AG04449 (cell line): Measurements from ENCODE around the gene TNFSF8.

ENCODE experiments used
- CTCF ChIA-PET: fragments of 350-600 bp; formaldehyde crosslinking; extraction: SDS; loops from one replicate; lab custom pipeline; 2021; ENCODE audit warnings: antibody characterized with exemption; lab: Yijun Ruan, JAX
- POLR2A ChIA-PET: fragments of 400-600, 350-600 bp; formaldehyde crosslinking; extraction: SDS; loops from one replicate; lab custom pipeline; 2020; ENCODE audit warnings: antibody characterized with exemption, inconsistent platforms; lab: Yijun Ruan, JAX
- DNase-seq: peaks from one replicate; pipeline ENCODE4 v3.0.0-alpha.2; 2010; ENCODE audit warnings: low read depth, low spot score
- H3K4me3 ChIP-seq: 2 replicates; pipeline ENCODE4 v1.5.1; 2011; ENCODE audit warnings: low read depth, mild to moderate bottlenecking, control low read depth, low read length
- TF ChIP-seq, protein P1 (sequence below): IDR thresholded peaks from one replicate; pipeline ENCODE4 v1.5.1; 2011; ENCODE audit warnings: mild to moderate bottlenecking, moderate library complexity, low read length, control low read depth, inconsistent platforms; ENCODE audit not compliant: insufficient read depth; ENCODE audit errors: missing control alignments

TNFSF8 gene

GRCh38 chr9:114913656-114914055 lies 16.7 kb downstream of the TNFSF8 start:
- DNase-seq, result no peak
- no peak overlapping the region for H3K4me3 ChIP-seq
- ChIA-PET POLR2A (no interaction called here), CTCF (interaction anchor here (0.9 to 13.8 kb wide), 23 partner anchors 8 to 1730 kb away, joined by 3 to 578 read pairs (median 4); partner anchors contain the start of genes TEX48 and TEX53)
- TF ChIP-seq, protein P1, sequence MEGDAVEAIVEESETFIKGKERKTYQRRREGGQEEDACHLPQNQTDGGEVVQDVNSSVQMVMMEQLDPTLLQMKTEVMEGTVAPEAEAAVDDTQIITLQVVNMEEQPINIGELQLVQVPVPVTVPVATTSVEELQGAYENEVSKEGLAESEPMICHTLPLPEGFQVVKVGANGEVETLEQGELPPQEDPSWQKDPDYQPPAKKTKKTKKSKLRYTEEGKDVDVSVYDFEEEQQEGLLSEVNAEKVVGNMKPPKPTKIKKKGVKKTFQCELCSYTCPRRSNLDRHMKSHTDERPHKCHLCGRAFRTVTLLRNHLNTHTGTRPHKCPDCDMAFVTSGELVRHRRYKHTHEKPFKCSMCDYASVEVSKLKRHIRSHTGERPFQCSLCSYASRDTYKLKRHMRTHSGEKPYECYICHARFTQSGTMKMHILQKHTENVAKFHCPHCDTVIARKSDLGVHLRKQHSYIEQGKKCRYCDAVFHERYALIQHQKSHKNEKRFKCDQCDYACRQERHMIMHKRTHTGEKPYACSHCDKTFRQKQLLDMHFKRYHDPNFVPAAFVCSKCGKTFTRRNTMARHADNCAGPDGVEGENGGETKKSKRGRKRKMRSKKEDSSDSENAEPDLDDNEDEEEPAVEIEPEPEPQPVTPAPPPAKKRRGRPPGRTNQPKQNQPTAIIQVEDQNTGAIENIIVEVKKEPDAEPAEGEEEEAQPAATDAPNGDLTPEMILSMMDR, result no peak

- POLR2A ChIA-PET, result no interaction called here
- CTCF ChIA-PET, result interaction anchor here (0.7 to 13.8 kb wide), 21 partner anchors 8 to 1730 kb away, joined by 3 to 578 read pairs (median 5); partner anchors contain the start of genes TEX48 and TEX53
- no peak for DNase-seq
- TF ChIP-seq, protein P1, result no peak
- no peak overlapping the region for H3K4me3 ChIP-seq
Observed at GRCh38 chr9:114913217-114913616, 17.2 kb downstream of the TNFSF8 start.

DNA sequence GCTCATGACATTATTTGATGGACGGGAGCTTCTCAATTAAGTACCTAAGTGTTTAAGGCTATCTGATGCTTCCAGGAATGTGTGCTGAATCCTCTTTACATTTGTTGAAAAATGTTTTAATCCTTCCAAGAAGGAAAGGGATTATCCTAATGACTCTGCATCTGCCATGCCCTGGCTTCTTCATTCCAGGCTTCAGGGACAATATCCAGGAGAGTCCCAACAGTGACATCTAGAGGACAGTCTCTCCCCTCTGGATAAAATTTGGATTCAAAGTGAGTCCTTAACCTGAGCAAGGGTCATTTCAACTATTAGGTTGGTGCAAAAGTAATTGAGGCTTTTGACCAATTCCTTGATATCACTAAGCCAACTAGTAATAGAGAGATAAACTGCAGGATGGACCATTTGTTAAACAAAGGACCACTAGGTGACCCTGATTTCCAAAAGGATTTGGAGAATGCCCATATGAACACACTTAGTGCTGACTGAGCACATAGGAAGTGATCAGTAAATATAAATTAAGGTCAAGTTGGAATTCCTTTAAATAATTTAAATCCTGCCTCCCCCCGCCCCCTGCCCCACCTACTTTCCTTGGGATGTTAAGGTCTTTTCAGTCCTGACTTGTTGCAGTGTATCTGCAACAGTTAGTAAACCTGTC lies 19.1 kb downstream of the TNFSF8 start:
- DNase-seq, result no peak
- POLR2A ChIA-PET, result no interaction called here
- TF ChIP-seq, protein P1, result peak; percentile 53

DNA sequence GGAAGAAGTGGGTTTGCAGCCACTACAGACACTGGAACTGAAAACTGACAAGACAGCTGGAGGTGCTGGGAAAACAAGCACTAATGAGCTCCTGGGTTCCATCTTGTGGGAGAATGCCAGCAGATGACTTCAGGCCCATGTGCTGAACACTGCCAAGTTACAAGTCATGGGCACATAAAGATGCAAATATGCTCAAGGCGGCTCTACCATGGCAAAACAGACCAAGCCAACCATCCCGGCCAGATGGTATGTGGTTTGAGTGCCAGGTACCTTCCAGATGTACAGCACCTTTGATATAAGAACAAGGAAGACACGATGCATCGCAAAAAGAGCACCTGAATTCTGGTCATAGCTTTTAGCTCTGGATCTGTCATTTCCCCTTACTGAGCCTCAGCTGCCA lies 19.9 kb downstream of the TNFSF8 start:
- CTCF ChIA-PET, result interaction anchor here (0.6 to 13.8 kb wide), 41 partner anchors 10 to 505 kb away, joined by 3 to 578 read pairs (median 4); partner anchors contain the start of genes TEX48 and TEX53
- no peak overlapping the region for H3K4me3 ChIP-seq
- TF ChIP-seq, protein P1, result no peak
- POLR2A ChIA-PET, result no interaction called here
- DNase-seq, result no peak

More for the DNA sequence above, 19.1 kb downstream of the TNFSF8 start:
- CTCF ChIA-PET, result interaction anchor here (0.6 to 13.8 kb wide), 40 partner anchors 10 to 506 kb away, joined by 3 to 578 read pairs (median 4); partner anchors contain the start of genes TEX48 and TEX53
- H3K4me3 ChIP-seq, result no peak overlapping the region

DNA sequence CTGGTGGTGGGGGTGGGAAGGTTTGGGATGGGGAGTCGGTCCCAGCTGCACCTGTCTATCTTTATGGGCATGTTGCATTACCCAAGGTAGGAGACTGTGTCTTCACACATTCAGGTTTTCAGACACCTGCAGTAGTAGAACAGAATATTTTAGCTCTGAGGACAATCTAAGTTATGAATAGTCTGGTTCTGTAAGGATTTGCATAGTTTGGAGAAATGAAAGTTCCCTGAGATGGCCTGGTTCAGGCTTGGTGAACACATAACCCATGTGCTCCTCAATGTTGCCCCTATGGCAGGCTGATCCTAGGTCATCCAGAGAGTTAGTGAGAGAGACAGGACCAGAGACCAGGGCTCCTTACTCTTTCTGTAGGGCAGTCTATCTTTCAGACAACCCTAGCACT lies 20.7 kb downstream of the TNFSF8 start:
- TF ChIP-seq, protein P1, result no peak
- no peak overlapping the region for H3K4me3 ChIP-seq
- DNase-seq, result no peak
- ChIA-PET POLR2A (no interaction called here), CTCF (interaction anchor here (1.0 to 13.8 kb wide), 19 partner anchors 10 to 504 kb away, joined by 3 to 578 read pairs (median 7); partner anchors contain the start of genes TEX48 and TEX53)

DNA sequence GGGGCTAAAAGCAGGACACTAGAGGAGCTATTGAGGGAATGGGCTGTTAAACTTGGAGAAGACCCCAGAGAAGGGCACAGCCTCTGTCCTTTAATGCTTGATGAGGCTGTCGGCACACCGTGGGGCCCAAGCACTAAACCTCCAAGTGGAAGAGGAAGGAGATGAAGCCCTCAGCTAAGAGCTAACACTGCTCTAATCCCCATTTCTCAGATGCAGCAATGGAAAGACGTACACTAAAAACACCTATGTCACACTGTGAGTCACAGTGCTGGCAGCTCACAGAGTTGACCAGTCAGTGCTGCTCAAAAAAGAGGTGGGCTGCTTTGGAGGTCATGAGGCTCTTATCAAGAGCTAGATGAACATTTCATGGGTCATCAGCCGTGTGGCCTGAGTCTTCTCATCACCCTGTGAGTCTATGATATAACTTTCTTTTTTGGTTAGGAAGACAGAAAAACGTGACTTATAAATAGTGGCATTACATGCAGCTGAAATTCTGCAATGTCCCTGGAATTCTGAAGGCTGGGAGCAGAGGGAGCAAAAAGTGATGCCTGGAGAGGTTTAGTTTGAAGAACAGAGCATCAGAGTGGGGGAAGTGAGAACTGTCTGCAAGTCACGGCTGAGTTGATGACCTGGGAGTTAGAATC lies 21.5 kb downstream of the TNFSF8 start:
- H3K4me3 ChIP-seq, result no peak overlapping the region
- ChIA-PET CTCF (interaction anchor here (1.0 to 13.8 kb wide), 14 partner anchors 9 to 503 kb away, joined by 3 to 578 read pairs (median 12); partner anchors contain the start of genes TEX48 and TEX53), POLR2A (interaction anchor here (0.6 to 0.9 kb wide), 3 partner anchors 13 to 173 kb away, joined by 3 to 4 read pairs (median 3); no protein-coding TSS in a partner anchor)
- no peak for DNase-seq
- TF ChIP-seq, protein P1, result no peak
